PC-3 (cell line): Measurements from ENCODE around the gene RCOR1. TPM values are rescaled to one million over a fixed set of nuclear protein-coding genes. Genes with fewer than 3 reads are reported as not detected.

ENCODE experiments used
- ATAC-seq: fragments of 200-7000 bp; cut with Tn5 transposase; 2 replicates; pipeline ENCODE4 v1.9.1; 2020; ENCODE audit warnings: mild to moderate bottlenecking, moderate library complexity
- BruUV-seq: library from RNA; stranded (reverse); fragments of 400-500 nt; replicated peaks from 2 replicates; lab custom pipeline; 2021; lab: Mats Ljungman, UMichigan
- CTCF ChIA-PET: fragments of 300-600 bp; sonication (Branson Sonifier 250); formaldehyde crosslinking; loops from one replicate; lab custom pipeline; 2022; ENCODE audit warnings: antibody characterized with exemption; lab: Charles Lee
- POLR2A ChIA-PET: fragments of 300-600 bp; sonication (Branson Sonifier 250); formaldehyde crosslinking; loops from one replicate; lab custom pipeline; 2022; ENCODE audit warnings: antibody characterized with exemption; ENCODE audit not compliant: unreplicated experiment; lab: Charles Lee
- DNase-seq: peaks from one replicate; pipeline ENCODE4 v3.0.0-alpha.2; 2015
- H2AFZ ChIP-seq: fragments of 300-600 bp; sonication (generic); 2 replicates; pipeline ENCODE4 v1.6.0; 2016; ENCODE audit warnings: antibody characterized with exemption, low read length
- H3F3A ChIP-seq: fragments of 300-600 bp; sonication (generic); one replicate; pipeline ENCODE4 v1.6.0; 2017; ENCODE audit warnings: antibody characterized with exemption, low read length, control low read depth, mild to moderate bottlenecking; ENCODE audit not compliant: unreplicated experiment
- H3K27ac ChIP-seq: fragments of 300-600 bp; sonication (generic); 2 replicates; pipeline ENCODE4 v1.5.1; 2016; ENCODE audit warnings: mild to moderate bottlenecking, low read length
- H3K27me3 ChIP-seq: fragments of 300-600 bp; sonication (generic); 2 replicates; pipeline ENCODE4 v1.6.1; 2016; ENCODE audit warnings: low read length, mixed read lengths
- H3K36me3 ChIP-seq: fragments of 300-600 bp; sonication (generic); 2 replicates; pipeline ENCODE4 v1.6.1; 2016; ENCODE audit warnings: low read depth, mixed run types, low read length, mixed read lengths
- H3K4me1 ChIP-seq: fragments of 300-600 bp; sonication (generic); 2 replicates; pipeline ENCODE4 v1.5.1; 2016; ENCODE audit warnings: low read length; ENCODE audit not compliant: insufficient read depth
- H3K4me2 ChIP-seq: fragments of 300-600 bp; sonication (generic); 2 replicates; pipeline ENCODE4 v1.6.0; 2016; ENCODE audit warnings: low read length
- H3K4me3 ChIP-seq: fragments of 300-600 bp; sonication (generic); 2 replicates; pipeline ENCODE4 v1.5.1; 2016; ENCODE audit warnings: mild to moderate bottlenecking, low read length, mixed read lengths
- H3K79me2 ChIP-seq: fragments of 300-600 bp; sonication (generic); 2 replicates; pipeline ENCODE4 v1.6.1; 2017; ENCODE audit warnings: low read length, mixed read lengths
- H3K9ac ChIP-seq: fragments of 300-600 bp; sonication (generic); 2 replicates; pipeline ENCODE4 v1.6.0; 2016; ENCODE audit warnings: mild to moderate bottlenecking, low read length
- H3K9me2 ChIP-seq: fragments of 300-600 bp; sonication (generic); replicated peaks from 2 replicates; pipeline ENCODE4 v1.6.1; 2016; ENCODE audit warnings: mixed run types, low read length, mixed read lengths
- H3K9me3 ChIP-seq: fragments of 300-600 bp; sonication (generic); 2 replicates; pipeline ENCODE4 v1.6.1; 2016; ENCODE audit warnings: low read length, mixed read lengths
- H4K20me1 ChIP-seq: fragments of 300-600 bp; sonication (generic); 2 replicates; pipeline ENCODE4 v1.6.1; 2016; ENCODE audit warnings: low read length, mixed read lengths
- EZH2 ChIP-seq: fragments of 300-600 bp; sonication (generic); IDR thresholded peaks from one replicate; pipeline ENCODE4 v1.6.1; 2017; ENCODE audit warnings: antibody characterized with exemption, mild to moderate bottlenecking, low read length; ENCODE audit not compliant: unreplicated experiment
- EZH2phosphoT487 ChIP-seq: fragments of 300-600 bp; sonication (generic); IDR thresholded peaks from 2 replicates; pipeline ENCODE4 v1.6.1; 2018; ENCODE audit warnings: mild to moderate bottlenecking, antibody characterized with exemption, low read length, borderline replicate concordance
- intact Hi-C: fragments of 100-400 bp; cut with micrococcal nuclease; formaldehyde crosslinking; loops from 2 replicates; pipeline ENCODE4 v1.9.0; 2023
- total RNA-seq: library from RNA; depleted of rRNA; stranded (reverse); fragments of >200 nt; gene quantifications from 2 replicates; pipeline ENCODE4 v1.2.3, GENCODE V29; 2014
- TF ChIP-seq, protein P1 (sequence below): fragments of 300-600 bp; sonication (generic); conservative IDR thresholded peaks from 2 replicates; pipeline ENCODE4 v1.5.1; 2017; ENCODE audit warnings: antibody characterized with exemption, low read depth, mild to moderate bottlenecking, low read length

Gene RCOR1
- total RNA-seq, 1 experiment from 2014 or later, result 22.2 TPM

DNA sequence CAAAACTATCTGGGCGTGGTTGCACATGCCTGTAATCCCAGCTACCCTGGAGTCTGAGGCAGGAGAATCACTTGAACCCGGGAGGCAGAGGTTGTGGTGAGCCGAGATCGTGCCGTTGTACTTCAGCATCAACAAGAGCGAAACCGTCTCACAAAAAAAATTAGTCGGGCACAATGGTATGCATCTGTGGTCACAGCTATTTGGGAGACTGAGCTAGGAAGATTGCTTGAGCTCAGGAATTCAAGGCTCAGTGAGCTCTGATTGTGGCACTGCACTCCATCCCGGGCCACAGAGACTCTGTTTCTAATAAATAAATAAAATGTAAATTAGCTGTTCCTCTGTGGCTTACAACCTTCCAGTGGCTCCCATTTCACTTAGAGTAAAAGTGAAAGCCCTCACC lies 28.0 kb downstream of the RCOR1 start:
- Histone ChIP-seq H3K4me1 (no peaks in the 10 kb centered on the region), H4K20me1 (peaks cover 55% of the 10 kb centered on the region), H2AFZ (no peak overlapping the region), H3K27ac (no peak overlapping the region), H3K4me3 (no peak overlapping the region), H3K4me2 (no peak overlapping the region), H3K36me3 (peaks cover 7% of the 10 kb centered on the region; the same call in 1 of the 2 replicates), H3K9ac (no peak overlapping the region), H3F3A (no peaks in the 10 kb centered on the region), H3K27me3 (no peaks in the 10 kb centered on the region), H3K79me2 (peaks cover 96% of the 10 kb centered on the region), H3K9me3 (no peaks in the 10 kb centered on the region), H3K9me2 (no peaks in the 10 kb centered on the region)
- no peak for TF ChIP-seq EZH2phosphoT487
- TF ChIP-seq EZH2, result no peak
- TF ChIP-seq, protein P1, sequence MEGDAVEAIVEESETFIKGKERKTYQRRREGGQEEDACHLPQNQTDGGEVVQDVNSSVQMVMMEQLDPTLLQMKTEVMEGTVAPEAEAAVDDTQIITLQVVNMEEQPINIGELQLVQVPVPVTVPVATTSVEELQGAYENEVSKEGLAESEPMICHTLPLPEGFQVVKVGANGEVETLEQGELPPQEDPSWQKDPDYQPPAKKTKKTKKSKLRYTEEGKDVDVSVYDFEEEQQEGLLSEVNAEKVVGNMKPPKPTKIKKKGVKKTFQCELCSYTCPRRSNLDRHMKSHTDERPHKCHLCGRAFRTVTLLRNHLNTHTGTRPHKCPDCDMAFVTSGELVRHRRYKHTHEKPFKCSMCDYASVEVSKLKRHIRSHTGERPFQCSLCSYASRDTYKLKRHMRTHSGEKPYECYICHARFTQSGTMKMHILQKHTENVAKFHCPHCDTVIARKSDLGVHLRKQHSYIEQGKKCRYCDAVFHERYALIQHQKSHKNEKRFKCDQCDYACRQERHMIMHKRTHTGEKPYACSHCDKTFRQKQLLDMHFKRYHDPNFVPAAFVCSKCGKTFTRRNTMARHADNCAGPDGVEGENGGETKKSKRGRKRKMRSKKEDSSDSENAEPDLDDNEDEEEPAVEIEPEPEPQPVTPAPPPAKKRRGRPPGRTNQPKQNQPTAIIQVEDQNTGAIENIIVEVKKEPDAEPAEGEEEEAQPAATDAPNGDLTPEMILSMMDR, result no peak
- no TSS peak for BruUV-seq
- intact Hi-C loops, result no loop called here
- ATAC-seq (no peak), DNase-seq (no peak)
- ChIA-PET POLR2A (no interaction called here), CTCF (no interaction called here)

DNA sequence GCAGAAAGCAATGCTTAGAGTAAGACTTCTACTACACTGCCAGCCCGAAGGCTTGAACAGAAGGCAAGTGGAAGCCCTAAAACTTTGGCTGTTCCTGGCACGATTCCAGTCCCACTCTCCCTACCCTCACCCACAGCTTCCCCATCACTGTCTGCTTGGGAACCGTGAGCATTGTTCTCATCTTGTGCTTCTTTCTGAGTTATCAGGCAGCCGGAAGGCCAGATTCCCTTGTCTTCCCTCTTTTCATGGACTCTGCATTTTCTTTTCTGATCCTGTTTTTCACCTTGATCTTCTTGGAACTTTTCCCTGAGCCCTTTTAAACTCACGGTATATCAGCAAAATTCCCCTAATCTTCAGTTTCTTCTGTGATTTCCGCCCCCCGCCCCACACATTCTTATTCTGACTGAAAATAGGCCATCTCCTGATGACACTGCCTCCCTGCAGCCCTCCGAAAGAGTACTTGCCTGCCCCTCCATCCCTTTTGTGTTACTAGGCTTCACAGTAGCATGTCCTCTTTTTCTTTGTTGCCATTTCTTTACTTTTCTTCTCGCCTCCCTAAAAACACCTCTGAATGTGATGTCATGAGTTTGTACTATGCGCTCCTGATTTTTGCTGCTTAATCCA lies 29.9 kb downstream of the RCOR1 start:
- ChIA-PET POLR2A (no interaction called here), CTCF (no interaction called here)
- H3K27ac ChIP-seq, result no peak overlapping the region
- H2AFZ ChIP-seq, result no peak overlapping the region
- no peaks in the 10 kb centered on the region for H3K9me3 ChIP-seq
- no peak overlapping the region for H3K4me2 ChIP-seq
- H3K9ac ChIP-seq, result no peak overlapping the region
- ATAC-seq, result no peak
- no peak for DNase-seq
- TF ChIP-seq EZH2, result no peak
- TF ChIP-seq, protein P1, result no peak
- no peak for TF ChIP-seq EZH2phosphoT487
- no peaks in the 10 kb centered on the region for H3K9me2 ChIP-seq
- H3K27me3 ChIP-seq, result no peaks in the 10 kb centered on the region
- peaks cover 96% of the 10 kb centered on the region for H3K79me2 ChIP-seq
- no peaks in the 10 kb centered on the region for H3F3A ChIP-seq
- H3K4me1 ChIP-seq, result no peaks in the 10 kb centered on the region
- intact Hi-C loops, result no loop called here
- H3K4me3 ChIP-seq, result no peak overlapping the region
- no TSS peak for BruUV-seq
- H3K36me3 ChIP-seq, result peaks cover 3% of the 10 kb centered on the region; the same call in 1 of the 2 replicates
- H4K20me1 ChIP-seq, result peaks cover 54% of the 10 kb centered on the region

- Histone ChIP-seq H3K4me2 (no peak overlapping the region), H3K4me1 (0 out of 2 replicates have a peak, but pooled peaks cover 2% of the 10 kb centered on the region), H3K9ac (no peak overlapping the region), H3K79me2 (peaks cover 96% of the 10 kb centered on the region), H3K27ac (no peak overlapping the region), H3F3A (no peaks in the 10 kb centered on the region), H2AFZ (no peak overlapping the region), H3K9me2 (no peaks in the 10 kb centered on the region), H4K20me1 (peaks cover 64% of the 10 kb centered on the region), H3K4me3 (no peak overlapping the region), H3K27me3 (no peaks in the 10 kb centered on the region), H3K9me3 (no peaks in the 10 kb centered on the region), H3K36me3 (peaks cover 3% of the 10 kb centered on the region; the same call in 1 of the 2 replicates)
- ATAC-seq (no peak), DNase-seq (no peak)
- ChIA-PET CTCF (no interaction called here), POLR2A (no interaction called here)
- TF ChIP-seq EZH2 (no peak), EZH2phosphoT487 (no peak)
- TF ChIP-seq, protein P1, result no peak
- intact Hi-C loops, result no loop called here
- no TSS peak for BruUV-seq
Measured at GRCh38 chr14:102624666-102625065, 32.2 kb downstream of the RCOR1 start.
